Stimulated activated effector memory CD8-positive, alpha-beta T cell treated with anti-CD3 and anti-CD28 coated beads, Interleukin-12 subunit alpha, Interleukin-12 subunit beta, amount 100 ng/mL, for 72 hours (primary cell): ENCODE measurements around the gene RGS7.
"Not testable (repeated sequence)": the region's sequence is repeated elsewhere in the genome, so short reads cannot be mapped to it uniquely, and the experiment has no call there.

Experiments used
- ATAC-seq: fragments of 150-1000 bp; cut with Tn5 transposase; 2 replicates; pipeline ENCODE4 v1.10.0; 2021
- DNase-seq, 2 donors: peaks; one replicate each; pipeline ENCODE4 v3.0.0; 2021 to 2022; ENCODE audit warnings: low spot score in 2 of 2
- H3K27ac Mint-ChIP-seq: one replicate; pipeline ENCODE4 v1.8.0; 2022; ENCODE audit warnings: mild to moderate bottlenecking, mixed read lengths
- H3K36me3 Mint-ChIP-seq: one replicate; pipeline ENCODE4 v1.8.0; 2022; ENCODE audit warnings: mild to moderate bottlenecking, mixed read lengths
- H3K4me1 Mint-ChIP-seq: one replicate; pipeline ENCODE4 v1.8.0; 2022; ENCODE audit warnings: mixed read lengths
- H3K4me3 Mint-ChIP-seq: one replicate; pipeline ENCODE4 v1.8.0; 2022; ENCODE audit warnings: mild to moderate bottlenecking, mixed read lengths
- H3K9me3 Mint-ChIP-seq: one replicate; pipeline ENCODE4 v1.8.0; 2022; ENCODE audit warnings: mixed read lengths

RGS7 gene

DNA sequence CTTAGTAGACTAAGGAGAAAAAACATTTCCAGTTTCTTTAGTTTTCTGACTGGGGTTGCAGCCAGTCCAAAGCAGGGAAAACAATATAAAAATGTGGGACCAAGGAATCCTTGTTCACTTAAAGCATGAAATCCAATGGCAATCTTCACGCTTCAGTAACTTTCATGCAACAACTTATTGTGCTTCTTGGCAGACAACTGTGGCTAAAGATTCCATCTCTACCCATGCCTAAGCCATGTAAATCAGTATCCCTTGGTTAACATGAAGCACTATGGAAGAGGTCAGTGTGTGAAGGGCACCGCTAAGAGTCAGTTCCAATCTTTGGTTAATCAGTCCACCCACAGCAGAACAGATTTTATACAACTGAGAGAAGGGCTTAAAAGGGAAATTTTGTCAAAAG, 543.3 kb downstream of the RGS7 start:
- no peak overlapping the region for H3K4me3 Mint-ChIP-seq
- no peak for DNase-seq

DNA sequence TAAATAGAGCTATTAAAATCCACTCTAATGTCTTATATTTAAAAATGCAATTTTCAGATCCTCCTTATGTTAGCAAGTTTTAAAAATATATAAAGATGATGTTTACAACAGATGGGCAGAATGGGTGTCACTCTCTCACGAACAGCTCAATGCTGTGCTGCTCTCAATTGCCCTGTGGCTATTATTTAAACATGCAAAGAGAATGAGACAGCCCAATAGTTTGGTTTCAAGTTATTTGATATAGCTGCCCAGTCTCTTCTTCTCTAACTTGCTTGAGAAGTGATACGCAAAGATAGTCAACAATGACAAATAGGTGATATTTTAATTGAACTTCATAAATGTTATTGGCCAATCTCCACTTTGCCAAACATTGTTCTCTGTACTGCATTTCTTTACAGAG, 545.7 kb downstream of the RGS7 start:
- H3K9me3 Mint-ChIP-seq, result peaks cover 2% of the 10 kb centered on the region
- no peak for DNase-seq
- H3K4me1 Mint-ChIP-seq, result no peaks in the 10 kb centered on the region
- no peak overlapping the region for H3K27ac Mint-ChIP-seq
- no peak for ATAC-seq
- no peaks in the 10 kb centered on the region for H3K36me3 Mint-ChIP-seq
- no peak overlapping the region for H3K4me3 Mint-ChIP-seq

More for the DNA sequence above, 543.3 kb downstream of the RGS7 start:
- Mint-ChIP-seq H3K27ac (no peak overlapping the region), H3K9me3 (peaks cover 6% of the 10 kb centered on the region), H3K4me1 (no peaks in the 10 kb centered on the region), H3K36me3 (no peaks in the 10 kb centered on the region)
- ATAC-seq, result no peak

DNA sequence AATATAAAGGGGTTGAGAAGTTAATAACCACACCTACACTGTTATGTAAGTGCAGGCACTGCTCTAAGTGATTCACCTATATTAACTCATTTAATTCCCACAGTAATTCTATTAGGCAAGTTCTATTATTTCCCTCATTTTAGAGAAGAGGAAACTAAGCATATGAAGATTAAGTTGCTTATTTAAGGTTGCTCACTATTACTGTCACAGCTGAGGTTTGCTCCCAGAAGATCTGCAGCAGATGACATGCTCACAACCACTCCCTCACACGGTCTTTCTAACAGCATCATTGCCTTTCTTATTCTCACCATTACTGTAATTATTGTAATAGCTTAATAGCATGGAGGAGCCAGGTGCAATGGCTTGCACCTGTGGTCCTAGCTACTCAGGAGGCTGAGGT, 548.6 kb downstream of the RGS7 start:
- H3K36me3 Mint-ChIP-seq, result no peaks in the 10 kb centered on the region
- no peaks in the 10 kb centered on the region for H3K4me1 Mint-ChIP-seq
- H3K27ac Mint-ChIP-seq, result no peak overlapping the region
- ATAC-seq, result no peak
- no peak overlapping the region for H3K4me3 Mint-ChIP-seq
- no peak for DNase-seq
- no peaks in the 10 kb centered on the region for H3K9me3 Mint-ChIP-seq

DNA sequence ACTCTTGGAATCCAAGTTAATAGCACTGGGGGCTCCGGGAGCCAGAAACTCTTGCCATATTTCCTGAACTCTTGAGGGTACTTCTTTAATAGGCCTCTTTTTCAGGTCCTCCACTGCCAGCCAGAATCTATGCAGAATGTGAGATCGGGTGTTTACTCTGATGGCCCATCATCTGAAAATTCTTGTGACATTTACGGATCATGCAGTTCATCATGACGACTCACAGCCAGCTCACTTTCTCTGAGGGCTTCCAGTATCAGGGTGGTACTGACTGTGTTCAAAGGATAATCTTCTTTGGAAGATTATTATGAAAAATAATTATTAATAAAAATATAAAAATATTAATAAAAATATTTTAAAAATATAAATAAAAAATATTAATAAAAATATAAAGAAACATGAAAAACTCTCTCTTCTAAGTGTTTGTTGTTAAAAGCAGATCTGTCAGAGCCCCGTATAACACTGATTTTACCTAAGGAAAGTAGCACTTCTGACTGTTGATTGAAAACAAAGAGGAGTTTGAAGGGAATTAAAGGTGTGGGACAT, 550.7 kb downstream of the RGS7 start:
- no peak overlapping the region for H3K4me3 Mint-ChIP-seq
- no peak overlapping the region for H3K27ac Mint-ChIP-seq
- no peaks in the 10 kb centered on the region for H3K36me3 Mint-ChIP-seq
- no peak for DNase-seq
- no peak for ATAC-seq
- no peaks in the 10 kb centered on the region for H3K9me3 Mint-ChIP-seq
- H3K4me1 Mint-ChIP-seq, result no peaks in the 10 kb centered on the region

DNA sequence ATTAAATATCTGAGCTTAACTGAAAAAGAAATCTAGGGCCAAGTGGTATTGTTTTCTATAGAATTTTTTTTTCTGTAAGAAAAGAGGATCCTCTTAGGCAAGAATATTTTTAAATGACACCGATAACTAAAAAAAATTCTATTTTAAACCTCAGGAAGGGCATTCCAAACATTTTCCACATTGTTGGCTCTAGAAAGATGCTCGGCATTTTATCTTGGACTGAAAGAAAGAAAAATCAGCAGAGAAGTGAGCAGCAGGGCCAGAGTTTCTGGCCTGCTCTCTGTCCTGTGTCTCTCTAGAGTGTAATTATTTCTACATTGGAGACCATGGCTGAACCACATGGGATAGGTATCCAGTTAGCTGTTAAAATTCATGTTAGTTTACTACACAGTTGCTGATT, 552.5 kb downstream of the RGS7 start:
- no peak for DNase-seq
- Mint-ChIP-seq H3K27ac (no peak overlapping the region), H3K36me3 (no peaks in the 10 kb centered on the region), H3K4me1 (no peaks in the 10 kb centered on the region), H3K4me3 (no peak overlapping the region), H3K9me3 (no peaks in the 10 kb centered on the region)
- no peak for ATAC-seq

DNA sequence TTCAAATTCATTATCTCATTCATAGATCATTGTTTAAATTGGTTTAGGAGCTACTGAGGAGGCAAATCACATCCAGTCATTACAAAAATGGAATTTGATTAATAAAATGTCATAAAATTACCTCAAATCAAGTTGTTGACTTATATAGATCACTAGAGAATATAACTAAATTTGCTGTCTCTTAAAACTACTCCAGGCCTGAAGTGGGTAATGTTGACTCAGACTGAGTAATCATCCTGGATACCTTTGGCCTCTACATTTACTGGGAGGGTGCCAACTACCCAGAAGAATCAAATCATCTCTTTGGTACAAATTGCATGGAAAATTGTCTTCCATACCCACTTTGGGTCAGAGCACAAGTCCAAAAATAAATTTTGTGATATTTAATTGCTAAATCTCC, 553.9 kb downstream of the RGS7 start:
- no peaks in the 10 kb centered on the region for H3K9me3 Mint-ChIP-seq
- no peak overlapping the region for H3K4me3 Mint-ChIP-seq
- no peak overlapping the region for H3K27ac Mint-ChIP-seq
- no peaks in the 10 kb centered on the region for H3K4me1 Mint-ChIP-seq
- DNase-seq, result no peak
- ATAC-seq, result no peak
- no peaks in the 10 kb centered on the region for H3K36me3 Mint-ChIP-seq

DNA sequence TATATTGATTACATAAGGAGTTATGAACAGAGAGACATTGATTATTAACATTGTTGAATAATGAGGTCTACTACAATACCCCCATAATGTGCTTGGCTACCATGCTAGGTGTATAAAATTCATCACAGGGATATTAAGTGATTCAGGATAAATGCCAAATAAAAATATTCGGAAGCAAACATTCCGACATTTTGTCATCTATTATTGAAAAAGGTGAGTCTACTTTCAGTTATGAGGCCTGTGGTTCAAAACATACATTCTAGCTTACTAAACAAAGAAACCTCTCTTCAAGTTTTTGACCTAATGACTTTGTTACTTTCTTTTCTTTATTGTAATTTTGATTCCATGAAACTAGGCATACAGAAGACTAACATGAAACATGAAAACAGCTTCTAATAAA, 554.7 kb downstream of the RGS7 start:
- no peak for DNase-seq
- no peak for ATAC-seq
- H3K27ac Mint-ChIP-seq, result no peak overlapping the region
- H3K36me3 Mint-ChIP-seq, result no peaks in the 10 kb centered on the region
- no peaks in the 10 kb centered on the region for H3K4me1 Mint-ChIP-seq
- no peaks in the 10 kb centered on the region for H3K9me3 Mint-ChIP-seq
- no peak overlapping the region for H3K4me3 Mint-ChIP-seq

DNA sequence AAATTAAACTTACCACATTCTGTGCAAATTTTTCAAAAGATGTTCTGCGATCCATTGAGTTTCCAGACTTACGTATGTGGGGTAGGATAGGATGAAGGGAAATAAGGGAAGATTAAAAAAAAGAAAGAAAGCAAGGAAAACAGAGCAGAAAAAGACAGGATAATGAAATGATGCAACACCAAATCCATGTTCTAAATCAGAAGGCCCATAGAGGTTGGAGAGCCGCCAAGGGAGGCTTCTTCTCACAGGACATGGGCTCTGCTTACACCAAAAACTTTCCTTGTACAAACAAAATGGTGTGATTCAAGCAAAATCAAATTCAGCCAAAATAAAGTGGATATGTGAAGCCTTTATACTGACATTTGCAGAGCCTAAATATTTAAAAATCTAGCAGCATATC, 555.6 kb downstream of the RGS7 start:
- Mint-ChIP-seq H3K4me3 (no peak overlapping the region), H3K4me1 (no peaks in the 10 kb centered on the region), H3K27ac (no peak overlapping the region), H3K9me3 (no peaks in the 10 kb centered on the region), H3K36me3 (no peaks in the 10 kb centered on the region)
- DNase-seq, result no peak
- ATAC-seq, result no peak

DNA sequence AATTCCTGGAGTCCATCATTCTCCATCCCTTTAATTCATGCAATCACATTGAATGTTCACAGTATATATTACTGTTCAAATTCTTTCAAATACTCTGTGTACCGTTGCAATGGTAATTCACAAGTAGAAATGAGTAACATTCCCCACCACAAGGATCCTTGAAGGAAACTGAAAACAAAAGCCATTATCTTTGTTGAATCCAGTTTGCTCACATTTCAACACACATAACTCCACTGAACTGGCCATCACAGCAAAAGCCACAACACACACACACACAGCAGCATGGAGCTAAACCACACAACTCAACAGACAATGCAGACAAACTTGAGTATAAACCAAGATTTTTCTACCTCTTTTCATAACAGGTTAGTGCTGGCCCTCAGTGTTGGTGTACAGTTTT, 556.7 kb downstream of the RGS7 start:
- no peak for DNase-seq
- Mint-ChIP-seq H3K27ac (no peak overlapping the region), H3K4me1 (no peaks in the 10 kb centered on the region), H3K36me3 (no peaks in the 10 kb centered on the region), H3K4me3 (no peak overlapping the region), H3K9me3 (no peaks in the 10 kb centered on the region)
- no peak for ATAC-seq

DNA sequence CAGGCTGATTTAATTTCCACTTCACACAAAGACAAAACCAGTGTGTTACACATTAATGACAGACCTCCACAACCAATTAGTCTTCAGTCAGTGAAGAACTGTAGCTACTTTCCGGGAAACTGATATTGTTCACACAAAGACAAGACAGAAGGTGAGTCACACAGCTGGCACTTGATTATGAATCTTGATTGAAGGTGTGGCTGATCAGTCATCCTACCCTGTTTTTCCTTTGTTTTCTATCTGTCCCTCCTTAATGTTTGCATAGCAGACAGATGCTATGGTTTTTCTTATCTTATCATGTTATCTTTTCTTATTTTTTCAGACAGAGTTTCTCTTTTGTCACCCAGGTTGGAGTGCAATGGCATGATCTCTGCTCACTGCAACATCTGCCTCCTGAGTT, 560.0 kb downstream of the RGS7 start:
- Mint-ChIP-seq H3K27ac (no peak overlapping the region), H3K4me3 (no peak overlapping the region), H3K36me3 (no peaks in the 10 kb centered on the region), H3K4me1 (no peaks in the 10 kb centered on the region), H3K9me3 (peaks cover 2% of the 10 kb centered on the region)
- no peak for DNase-seq
- ATAC-seq, result no peak

DNA sequence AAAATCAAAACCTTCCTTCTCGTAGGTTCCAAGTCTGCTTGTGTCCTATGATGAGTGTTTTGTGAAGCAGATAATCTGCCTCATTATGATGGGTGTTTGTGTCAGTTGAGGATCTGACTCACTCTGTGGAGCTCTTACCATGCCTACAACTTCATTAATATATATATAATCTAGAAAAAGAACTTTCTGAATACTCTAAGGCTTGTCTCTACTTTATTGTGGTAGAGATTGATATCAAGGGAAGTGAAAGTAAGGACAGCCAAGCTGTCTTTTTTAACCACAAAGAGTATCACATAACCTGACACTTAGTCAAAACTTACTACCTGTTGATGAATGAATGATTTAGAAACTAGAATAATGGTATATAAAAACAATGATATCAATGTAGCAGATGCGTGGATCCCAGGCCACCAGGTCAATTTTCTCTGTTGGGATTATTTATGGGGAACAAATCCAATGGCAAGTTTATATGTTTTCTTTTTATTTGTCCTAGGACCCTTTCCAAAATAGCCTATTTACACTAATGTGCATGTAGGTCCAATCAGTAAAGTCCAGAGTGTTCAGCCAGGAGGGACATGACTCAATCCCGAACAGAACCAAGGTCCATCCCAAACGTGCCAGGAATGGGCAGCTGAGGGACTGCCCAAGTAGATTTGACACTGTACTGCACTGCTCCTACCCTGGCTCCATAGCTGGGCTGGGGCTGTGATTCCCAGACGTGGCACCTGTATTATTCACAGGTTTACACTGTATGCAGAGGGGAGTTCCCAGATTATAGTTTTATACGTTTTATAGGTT, 562.8 kb downstream of the RGS7 start:
- Mint-ChIP-seq H3K4me3 (no peak overlapping the region), H3K4me1 (no peaks in the 10 kb centered on the region), H3K9me3 (peaks cover 2% of the 10 kb centered on the region), H3K27ac (no peak overlapping the region), H3K36me3 (no peaks in the 10 kb centered on the region)
- peak; percentile 74 for ATAC-seq
- no peak for DNase-seq

DNA sequence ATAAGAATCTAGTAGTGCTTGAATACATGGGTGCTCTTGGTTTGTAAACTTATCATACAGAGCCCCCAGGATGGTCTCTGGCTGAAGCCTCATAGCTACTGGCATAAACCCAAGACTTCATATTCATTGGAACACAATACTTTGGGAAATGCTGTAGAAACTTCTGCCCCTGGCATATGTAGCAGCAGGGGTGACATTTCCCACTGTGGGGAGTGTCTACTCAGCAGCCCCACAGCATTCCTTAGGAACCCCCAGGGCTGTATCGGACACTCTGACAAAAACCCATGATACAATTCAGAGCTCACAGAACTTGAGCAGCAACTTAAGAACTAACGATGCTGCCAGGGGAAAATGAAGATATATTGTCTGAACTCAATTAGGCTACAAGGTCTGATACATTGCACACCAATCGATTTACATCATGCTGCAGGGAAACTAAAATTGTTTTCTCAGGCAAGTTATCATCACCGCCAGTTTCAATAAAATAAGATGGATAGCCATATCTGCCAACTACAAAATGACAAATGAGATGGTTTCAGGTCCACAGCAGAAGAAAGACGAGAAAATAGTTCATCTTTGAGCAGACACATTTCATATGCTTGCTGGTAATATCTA, 564.0 kb downstream of the RGS7 start:
- no peaks in the 10 kb centered on the region for H3K36me3 Mint-ChIP-seq

DNA sequence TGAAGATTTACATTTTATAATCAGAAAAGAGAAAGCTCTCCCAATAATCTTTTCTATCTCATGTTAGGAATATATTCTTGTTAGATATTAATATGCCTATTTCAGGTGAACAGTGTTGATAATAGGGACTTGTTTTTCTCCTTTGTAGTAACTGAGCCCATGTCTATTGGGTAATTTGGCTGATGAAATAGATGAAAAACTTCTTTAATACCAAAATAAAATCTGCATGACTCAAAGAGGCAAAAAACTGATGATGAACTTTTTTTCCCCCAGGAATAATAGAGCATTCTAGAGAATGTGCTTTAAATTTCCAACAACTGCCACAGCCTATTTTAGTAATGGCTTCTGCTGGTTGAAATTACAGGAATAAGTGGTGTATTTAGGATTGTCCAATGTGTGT, 566.1 kb downstream of the RGS7 start:
- Mint-ChIP-seq H3K27ac (no peak overlapping the region), H3K4me3 (no peak overlapping the region)
- no peak for DNase-seq

More for the DNA sequence above, 564.0 kb downstream of the RGS7 start:
- H3K9me3 Mint-ChIP-seq, result peaks cover 2% of the 10 kb centered on the region
- no peak for ATAC-seq
- H3K27ac Mint-ChIP-seq, result no peak overlapping the region
- DNase-seq, result no peak
- H3K4me1 Mint-ChIP-seq, result no peaks in the 10 kb centered on the region
- H3K4me3 Mint-ChIP-seq, result no peak overlapping the region

DNA sequence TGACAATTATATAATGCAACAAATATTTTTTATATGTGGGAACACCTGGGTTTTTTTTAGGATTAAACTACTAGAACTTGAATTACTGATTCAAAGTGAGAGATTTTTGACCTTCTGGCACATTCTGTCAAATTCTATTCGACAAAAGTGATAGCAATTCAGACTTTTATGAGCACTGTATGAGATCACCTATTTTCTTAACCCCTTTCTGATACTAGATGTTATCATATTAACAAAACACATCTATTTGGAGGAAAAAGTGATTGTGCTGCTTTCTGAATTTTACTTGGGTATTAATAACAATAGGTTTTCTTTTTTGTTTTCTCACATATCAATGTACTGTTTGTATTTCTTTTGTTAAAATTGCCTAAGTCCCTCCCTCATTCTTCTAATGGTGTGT, 570.1 kb downstream of the RGS7 start:
- H3K36me3 Mint-ChIP-seq, result no peaks in the 10 kb centered on the region
- no peak overlapping the region for H3K4me3 Mint-ChIP-seq

More for the DNA sequence above, 566.1 kb downstream of the RGS7 start:
- ATAC-seq, result no peak
- Mint-ChIP-seq H3K9me3 (peaks cover 2% of the 10 kb centered on the region), H3K36me3 (no peaks in the 10 kb centered on the region), H3K4me1 (no peaks in the 10 kb centered on the region)

DNA sequence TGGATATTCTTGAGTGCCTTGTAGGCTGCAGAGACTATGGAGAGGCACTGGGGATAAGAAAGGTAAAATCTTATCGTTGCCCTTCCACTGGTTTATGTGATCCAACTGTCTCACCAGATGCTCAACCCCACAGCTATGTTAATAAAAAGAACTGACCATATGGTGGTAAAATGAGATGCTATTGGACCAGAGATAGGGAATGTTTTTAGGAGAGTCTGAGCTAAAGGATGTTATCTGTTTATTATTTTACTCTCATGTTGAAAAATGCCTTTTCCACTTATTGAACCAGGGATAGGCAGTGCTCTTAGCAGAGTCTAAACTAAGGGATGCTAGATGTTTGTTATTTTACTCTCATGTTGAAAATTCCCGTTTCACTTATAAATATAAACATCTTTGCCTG, 572.2 kb downstream of the RGS7 start:
- Mint-ChIP-seq H3K36me3 (no peaks in the 10 kb centered on the region), H3K4me1 (no peaks in the 10 kb centered on the region), H3K27ac (no peak overlapping the region), H3K9me3 (peaks cover 2% of the 10 kb centered on the region), H3K4me3 (no peak overlapping the region)
- DNase-seq (no peak), ATAC-seq (no peak)

More for the DNA sequence above, 570.1 kb downstream of the RGS7 start:
- DNase-seq (no peak), ATAC-seq (no peak)
- Mint-ChIP-seq H3K9me3 (peaks cover 2% of the 10 kb centered on the region), H3K4me1 (no peaks in the 10 kb centered on the region), H3K27ac (no peak overlapping the region)

DNA sequence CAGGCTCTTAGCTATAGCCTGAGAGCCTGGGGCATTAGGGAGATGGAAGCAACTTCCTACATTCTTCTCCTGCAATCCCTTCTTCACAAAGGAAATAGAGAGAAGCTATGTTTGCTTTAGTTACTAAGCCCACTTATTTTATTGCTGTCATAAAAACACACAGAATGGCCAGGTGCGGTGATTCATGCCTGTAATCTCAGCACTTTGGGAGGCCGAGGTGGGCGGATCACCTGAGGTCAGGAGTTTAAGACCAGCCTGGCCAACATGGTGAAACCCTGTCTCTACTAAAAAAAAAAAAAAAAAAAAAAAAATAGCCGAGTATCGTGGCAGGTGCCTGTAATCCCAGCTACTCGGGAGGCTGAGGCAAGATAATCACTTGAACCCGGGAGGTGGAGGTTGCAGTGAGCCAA, 573.3 kb downstream of the RGS7 start:
- not testable (repeated sequence) for H3K27ac Mint-ChIP-seq, H3K4me3 Mint-ChIP-seq, ATAC-seq, H3K9me3 Mint-ChIP-seq, DNase-seq, H3K36me3 Mint-ChIP-seq, H3K4me1 Mint-ChIP-seq
